RKO (cell line): ENCODE data around the gene RGS8.

Experiments
- DNase-seq: peaks from one replicate; pipeline ENCODE4 v3.0.0-alpha.2; 2016; ENCODE audit warnings: low spot score

Gene RGS8

DNA sequence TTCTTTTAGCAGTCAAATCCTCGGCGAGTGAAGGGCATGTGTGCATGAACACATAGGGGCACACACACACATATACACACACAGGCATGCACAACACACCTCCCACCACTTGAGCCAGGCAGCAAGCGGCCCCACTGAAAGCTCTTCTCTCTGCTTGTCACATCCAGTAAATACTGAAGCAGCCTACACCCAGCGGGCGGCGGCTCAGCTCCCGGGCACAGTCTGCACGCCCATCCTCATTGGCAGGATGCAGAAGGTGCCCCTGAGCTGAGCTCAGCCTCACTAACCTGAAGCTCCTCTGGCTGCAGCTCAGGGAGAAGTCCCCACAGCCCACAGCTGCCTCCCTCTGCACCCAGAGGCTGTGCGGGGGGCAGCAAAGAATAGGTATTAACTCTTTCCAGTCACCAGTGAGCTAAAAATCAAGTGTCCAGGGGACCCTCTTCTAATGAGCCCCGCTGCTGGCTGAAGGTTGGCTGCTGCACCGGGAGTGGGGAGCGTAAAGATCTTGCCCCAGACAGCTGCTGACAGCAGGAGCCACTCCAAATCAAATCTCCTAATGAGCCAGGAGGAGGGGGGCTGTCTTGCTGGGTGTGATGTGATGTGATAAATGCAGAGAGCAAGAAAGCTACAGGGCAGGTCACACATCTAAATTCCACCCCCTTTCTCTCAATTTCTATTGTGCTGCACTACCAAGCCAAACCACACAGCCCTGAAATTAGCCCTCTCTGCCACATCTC, 12.5 kb downstream of the RGS8 start:
- DNase-seq: no peak

DNA sequence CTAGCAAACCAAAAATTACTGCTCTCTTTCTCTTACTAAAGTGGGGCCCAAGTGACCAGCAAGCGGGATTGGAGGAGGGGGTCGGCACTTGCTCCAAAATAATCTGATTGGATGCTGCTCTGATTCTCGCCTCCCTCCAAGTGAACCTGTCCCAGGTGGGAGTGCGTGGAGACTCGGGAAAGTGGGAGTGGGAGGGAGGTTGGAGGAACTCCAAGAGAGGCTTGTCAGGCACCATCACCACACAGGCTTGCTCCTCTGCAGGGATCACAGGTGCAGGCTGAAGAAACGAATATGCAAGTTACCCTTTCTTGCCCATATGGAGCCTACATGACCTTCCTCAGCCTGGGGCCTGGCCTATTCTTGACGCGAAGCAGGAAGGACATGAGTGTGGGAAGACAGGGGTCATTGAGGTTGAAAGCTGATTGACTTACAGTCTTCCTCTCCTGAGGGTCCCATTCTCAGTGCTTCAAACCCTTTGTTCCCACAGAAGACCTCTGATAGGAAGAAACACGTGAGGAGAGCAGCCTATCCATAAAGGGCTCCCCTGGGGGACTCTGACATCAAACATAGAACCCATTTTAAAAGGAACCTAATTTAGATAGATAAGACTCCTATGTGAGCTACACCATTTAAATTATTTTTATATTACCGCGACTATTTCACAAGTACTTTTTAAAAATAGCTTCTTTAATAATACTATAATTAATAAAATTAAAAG, 14.2 kb downstream of the RGS8 start:
- no peak for DNase-seq

DNA sequence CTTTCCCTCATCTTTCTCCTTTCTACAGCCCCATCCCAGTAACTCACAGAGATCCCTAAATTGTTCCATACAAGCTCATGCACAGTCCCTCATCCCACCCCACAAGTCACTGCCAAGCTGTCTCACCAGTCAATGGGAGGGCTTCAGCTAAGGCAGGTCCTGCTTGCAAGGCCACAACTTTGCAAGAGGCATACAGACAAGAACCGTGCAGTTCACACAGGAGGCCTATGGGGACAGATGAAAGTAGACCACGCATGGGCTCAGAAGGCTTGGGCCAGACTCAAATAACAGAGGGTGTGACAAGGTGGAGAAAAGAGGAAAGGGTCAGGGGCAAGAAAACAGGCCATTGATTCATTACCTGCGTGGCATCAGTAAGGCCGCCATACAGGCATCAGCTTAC, 15.1 kb downstream of the RGS8 start:
- DNase-seq: no peak

DNA sequence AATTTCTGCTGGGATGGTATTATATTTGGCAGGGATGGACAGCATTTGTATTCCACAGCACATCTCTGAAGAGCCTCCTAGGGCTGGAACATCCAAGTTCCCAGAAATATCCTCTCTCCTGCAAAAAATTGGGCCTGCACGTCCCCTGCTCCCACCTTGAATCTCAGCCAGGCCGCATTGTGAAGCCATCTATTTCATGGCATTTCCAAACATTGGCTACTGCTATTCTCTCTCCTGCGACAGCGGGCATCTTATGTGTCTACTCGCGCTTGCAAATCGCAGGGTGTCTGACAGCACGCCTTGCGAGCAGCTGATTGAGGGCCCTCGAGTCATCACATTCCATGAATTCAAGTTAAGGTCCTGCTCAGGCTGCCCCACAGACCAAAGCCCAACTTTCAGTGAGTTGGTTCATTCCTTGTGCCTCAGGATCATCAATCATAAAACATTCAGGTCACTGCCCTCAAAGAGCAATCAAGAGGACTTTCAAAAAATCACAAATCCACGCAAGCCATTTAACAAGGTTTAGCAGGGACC, 15.8 kb downstream of the RGS8 start:
- DNase-seq: no peak

DNA sequence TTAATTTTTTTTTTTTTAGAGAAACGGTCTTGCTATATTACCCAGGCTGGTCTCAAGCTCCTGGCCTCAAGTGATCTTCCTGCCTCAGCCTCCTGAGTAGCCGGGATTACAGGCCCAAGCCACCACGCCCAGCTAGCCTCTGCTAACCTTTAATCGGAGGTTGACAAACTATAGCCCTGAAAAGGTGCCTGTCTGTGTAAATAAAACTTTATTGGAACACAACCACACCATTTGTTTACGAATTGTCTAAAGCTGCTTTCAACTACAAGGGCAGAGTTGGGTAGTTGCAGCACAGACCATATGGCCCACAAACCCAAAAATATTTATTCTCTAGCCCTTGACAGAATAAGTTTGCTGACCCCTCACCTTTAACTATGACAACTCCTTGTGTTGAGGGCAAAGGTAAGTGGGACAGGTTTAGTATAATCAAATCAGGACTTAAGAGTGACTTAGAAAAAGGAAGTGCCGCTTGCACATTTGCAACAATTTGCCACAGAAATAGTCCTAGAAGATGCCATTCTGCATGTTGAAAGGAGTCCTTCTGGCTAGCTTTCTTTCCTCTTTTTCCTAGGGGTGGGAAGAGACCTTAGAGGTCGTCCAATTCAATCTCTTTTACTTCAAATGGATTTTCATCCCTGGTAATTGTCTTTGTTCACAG, 16.4 kb downstream of the RGS8 start:
- DNase-seq: no peak

DNA sequence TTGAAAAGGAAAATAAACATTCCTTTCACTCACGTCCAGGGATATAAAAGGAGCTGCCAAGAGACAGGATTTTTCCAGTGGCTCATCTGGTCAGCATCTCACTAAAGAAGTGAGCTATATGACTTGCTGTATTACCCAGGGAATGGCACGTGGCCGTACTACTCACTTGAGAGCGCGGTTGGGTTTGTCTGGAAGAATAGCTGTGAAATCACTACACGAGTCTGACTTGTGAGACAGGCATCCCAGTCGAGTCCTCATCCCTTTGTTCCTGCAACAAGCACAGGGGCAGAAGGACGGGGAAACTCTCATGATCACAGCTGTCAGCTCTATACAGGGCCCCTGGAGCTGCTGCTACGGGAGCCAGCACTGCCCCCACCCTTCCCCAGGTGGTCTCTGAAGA, 17.7 kb downstream of the RGS8 start:
- DNase-seq: no peak

DNA sequence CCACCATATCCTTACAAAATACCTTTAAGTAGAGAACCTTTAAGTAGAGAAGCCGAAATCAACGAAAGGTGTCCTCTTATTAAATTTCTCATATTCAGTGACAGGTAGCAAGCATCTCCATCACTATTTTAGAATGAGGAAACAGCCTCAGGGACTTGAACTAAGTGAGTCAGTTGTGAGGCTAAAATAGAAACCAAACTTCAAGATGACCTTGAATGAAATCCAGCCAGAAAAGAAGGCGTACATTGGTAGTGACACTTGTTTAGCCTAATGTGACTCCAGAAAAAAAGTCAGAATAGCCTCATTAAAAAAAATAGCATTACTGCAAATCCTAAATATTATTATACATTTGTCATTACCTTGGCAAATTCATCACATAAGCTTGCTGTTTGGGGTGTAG, 20.1 kb downstream of the RGS8 start:
- no peak for DNase-seq

DNA sequence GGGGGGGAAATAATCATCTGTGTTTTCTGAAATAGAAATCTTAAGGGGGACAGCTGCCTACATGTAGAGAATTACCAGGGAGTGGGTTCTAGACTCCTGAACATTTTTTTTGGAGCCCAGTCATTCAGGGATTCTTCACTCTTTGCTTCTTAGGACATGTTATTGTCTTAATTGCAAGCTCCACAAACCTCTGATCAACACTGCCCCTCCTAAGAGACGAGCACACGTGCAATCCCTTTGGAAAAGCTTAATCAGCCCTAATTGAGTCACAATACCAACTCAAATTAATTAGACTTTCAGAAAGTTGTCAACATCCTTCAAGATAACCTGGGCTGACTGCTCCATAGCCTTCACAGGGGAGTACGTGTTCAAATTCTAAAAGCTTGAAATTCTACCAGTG, 21.4 kb downstream of the RGS8 start:
- DNase-seq: no peak

DNA sequence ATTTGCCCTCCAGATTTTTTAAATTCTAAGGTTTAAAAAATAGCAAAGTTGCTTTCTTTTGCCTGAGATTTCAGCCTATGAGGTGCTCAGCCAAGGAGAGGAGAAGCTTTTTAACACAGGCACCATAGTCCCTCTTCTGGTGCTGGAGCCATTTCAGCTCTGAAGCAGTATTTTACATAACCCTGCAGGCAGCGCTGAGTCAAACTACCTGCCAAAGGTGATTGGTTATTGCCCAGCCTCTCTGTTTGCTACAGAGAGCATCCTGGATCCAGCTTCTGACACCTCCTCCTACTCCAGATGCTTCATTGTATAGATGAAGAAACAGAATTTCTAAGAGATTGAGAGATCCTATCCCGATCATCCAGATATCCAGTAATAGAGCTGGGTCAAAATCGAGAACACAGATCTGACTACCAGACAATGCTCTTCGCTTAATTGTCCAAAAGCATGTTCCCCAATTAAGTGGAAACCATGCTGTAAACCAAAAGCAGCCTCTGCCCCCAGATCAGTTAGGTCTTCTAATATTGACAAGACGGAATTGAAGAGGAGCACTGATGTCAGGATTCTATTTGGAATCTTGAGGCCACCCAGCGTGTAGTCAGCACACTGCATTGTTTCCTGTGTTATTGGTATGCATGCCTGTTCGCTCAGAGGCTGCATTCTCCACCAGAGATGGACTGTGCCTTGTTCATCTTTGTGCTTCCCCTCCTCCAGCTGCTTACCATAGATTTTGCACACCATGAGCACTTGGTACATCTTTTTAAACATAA, 22.1 kb downstream of the RGS8 start:
- DNase-seq: no peak

DNA sequence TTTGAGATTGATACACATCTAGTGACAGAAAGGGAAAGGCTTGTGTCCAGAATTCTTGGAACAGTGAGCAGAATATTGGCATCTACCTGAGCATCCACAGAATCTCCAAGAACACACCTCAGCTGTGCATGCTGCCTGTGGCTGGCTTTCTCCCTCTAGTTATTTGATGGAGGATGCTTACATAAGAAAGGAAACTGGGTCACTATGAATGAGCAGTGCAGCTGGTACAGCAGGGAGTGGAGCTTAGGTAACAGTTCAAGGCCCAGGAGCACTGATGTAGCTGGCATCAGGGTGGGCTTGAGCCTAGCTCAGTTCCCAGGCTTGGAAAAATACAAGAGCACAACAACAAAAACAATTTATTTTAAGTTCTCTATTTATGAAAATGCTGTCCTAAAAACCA, 26.3 kb downstream of the RGS8 start:
- DNase-seq: no peak

DNA sequence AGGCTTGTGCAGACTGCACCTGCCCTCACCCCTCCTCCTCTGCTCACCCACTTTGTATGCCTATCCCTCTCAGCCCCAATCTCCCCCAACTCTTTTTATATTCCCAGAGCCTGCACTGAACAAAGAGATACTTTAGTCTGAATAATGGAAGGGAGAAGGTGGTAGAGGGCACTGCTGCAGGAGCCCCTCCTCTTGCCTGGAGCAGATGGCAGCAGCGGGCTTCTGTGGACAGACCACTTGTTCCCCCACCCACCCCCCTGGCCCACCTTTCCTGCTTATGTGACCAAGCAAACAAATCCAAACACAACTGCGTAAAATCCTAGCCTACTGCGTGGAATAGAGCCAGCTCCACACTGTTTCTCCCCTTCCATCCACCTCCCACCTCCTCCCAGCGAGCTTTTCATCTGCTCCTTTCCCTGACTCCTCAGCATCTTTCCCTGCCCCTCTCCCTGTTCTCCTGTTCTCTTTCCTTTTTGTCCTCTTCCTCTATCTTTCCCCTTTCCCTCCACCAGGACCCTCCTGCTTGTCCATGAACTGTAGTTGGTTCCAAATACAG, 27.5 kb downstream of the RGS8 start:
- no peak for DNase-seq

DNA sequence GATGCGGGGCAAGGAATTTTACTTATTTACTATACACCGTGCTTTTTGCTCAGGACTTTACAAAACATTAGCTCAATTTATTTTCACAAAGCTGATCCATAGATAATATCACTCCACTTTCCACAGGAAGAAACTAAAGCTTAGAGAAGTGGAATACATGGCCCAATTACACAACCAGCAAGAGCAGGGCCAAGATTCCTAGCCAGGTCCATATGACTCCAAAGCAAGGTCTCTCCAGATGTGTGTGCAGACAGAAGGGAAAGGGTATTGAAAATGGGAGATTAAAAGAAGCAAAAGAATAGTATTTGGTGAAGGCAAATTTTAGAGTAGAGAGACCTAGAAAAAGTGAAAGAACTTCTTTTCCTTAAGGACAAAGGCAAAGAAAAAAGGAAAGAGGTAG, 30.4 kb downstream of the RGS8 start:
- DNase-seq: no peak

DNA sequence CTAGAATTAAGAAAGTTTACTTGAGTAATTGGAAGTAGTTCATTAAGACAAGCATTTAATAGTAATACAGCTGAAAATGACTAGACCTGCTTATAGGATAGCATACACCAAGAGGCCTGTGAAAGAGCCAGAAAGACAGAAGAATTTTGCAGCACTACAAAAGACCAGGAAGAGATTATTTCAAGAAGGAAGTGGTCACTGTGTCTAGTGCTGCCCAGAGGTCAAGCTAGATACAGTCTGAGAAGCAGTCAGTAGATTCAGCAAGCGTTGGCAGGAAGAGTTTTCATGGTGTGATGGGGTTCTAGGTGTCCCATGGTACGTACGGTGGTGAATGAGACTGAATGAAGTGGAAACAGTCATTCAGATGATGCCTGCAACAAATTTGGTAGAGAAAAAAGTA, 31.5 kb downstream of the RGS8 start:
- DNase-seq: no peak

DNA sequence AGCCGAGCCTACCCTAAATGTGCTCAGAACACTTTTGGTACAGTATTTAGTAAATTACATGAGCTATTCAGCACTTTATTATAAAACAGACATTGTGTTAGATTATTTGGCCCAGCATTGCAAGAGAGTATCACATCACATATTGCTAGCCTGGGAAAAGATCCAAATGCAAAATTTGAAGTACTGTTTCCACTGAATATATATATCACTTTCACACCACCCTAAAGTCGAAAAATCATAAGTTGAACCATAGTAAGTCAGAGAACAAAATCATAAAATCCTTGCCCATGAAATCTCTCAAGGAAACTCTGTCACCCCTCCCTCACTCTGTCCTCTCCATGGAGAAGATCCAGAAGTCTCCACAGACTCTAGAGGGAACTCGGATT, 33.1 kb downstream of the RGS8 start:
- no peak for DNase-seq

DNA sequence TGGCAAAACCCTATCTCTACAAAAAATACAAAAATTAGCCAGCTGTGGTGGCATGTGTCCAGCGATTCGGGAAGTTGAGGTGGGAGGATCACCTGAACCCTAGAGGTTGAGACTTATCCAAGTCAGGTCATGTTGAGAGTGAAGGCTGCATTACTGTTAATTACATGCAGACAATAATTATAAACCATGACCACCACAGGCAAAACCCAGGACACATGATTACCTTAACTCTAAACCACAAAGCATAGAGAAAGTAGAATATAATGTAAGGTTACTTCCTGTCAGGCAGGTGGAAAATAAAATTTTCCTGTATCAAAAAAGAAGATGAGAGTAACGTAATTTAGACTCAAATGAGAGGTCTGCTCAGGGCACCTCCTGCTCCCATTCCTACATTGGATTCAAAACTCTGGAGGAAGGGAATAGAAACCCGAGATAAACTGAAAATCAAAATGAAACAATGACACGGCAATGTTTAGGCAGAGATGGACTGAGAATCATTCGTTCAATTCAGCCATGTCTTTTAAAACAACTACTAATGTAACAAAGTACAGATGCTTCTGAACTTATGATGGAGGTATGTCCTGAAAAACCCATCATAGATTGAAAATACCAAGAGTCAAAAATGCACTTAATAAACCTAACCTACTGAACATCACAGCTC, 33.6 kb downstream of the RGS8 start:
- no peak for DNase-seq

DNA sequence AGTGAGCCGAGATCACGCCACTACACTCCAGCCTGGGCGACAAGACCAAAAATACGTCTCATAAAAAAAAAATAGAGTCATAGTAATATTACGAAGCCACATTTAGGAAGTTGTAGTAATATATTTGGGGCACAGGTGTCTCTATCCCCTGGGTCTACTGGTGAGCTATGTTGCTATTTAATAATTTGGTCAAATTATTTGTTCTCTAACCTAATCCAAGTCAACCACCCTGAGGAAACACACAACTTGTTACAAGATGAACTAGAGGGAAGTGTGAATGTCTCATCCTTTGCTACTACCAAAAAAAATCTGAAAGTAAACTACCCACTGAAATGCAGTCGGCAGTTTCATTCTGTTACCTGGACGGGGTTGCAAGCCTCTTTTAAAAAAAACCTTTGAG, 35.3 kb downstream of the RGS8 start:
- no peak for DNase-seq

DNA sequence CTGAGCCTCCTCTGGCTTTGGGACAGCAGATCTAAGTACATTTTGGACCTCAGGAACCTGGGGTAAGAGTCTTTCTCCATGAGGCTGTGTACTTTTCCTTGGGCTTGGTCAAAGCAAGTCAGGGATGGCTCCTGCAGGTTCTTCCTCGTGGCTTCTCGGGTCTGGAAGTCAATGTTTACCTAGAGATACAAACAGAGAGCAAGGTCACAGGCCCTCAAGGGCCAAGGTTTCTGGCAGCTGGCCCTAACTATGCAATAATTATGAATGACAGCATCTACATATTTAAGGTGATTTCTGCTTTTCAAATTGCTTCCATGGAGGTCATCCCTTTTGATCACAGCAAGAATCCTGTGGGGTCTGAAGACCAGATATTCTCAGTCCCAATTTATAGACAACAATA, 37.6 kb downstream of the RGS8 start:
- DNase-seq: no peak

DNA sequence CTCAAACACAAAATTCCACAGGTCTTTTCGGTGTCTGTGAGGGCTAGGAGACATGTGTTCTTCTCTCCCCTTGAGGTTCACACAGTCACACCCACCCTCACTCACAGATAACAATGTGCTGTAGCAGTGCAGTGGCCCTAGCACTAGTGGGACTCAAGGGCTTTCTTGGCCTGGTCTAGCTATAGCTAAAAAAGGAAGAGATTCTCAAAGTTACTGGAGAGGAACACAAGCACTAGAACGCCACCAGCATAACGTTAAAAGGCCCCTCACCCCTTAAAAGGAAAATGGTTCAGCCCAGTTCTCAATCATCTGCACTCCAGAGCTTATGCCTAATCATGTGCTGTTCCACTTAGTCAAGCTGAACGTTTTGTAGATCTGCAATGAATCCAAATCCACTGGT, 39.5 kb downstream of the RGS8 start:
- DNase-seq: no peak

DNA sequence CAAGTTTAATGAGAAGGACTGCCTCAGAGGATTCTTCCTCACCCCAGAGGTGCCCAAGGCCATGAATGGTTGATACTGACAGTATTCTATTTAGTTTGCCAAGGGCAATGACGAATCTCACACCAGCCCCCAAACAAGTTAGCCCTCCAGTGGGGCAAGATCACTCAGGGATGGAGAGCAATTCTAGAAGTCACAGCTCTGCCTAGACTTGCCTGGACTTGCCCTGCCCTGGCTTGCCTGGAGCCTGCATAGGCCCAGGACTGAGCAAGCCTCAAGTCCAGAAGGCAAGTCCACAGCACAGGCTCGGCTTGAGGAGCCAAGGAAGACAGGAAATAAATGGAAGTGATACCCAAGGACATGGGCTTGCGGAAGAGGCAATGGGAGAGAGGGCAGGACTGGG, 40.7 kb downstream of the RGS8 start:
- no peak for DNase-seq

DNA sequence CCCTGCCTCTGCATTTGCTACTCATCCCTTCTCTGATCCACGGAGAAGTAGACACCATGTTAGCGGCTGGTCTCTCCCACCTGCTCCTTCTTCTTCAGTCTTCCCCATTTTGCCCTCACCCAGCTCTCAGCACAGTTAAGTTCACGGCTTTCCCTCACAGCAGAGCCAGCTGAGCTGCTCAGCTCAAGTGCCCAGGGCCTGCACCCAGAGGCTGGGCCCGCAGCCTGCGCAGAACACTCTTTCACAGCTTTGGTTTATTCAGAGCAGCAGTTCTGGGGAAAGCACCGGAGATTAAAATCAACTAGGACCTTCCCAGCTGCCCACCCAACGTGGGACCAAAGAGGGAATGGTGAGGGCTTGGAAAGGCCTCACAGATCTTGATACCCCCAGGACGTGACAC, 41.9 kb downstream of the RGS8 start:
- no peak for DNase-seq

DNA sequence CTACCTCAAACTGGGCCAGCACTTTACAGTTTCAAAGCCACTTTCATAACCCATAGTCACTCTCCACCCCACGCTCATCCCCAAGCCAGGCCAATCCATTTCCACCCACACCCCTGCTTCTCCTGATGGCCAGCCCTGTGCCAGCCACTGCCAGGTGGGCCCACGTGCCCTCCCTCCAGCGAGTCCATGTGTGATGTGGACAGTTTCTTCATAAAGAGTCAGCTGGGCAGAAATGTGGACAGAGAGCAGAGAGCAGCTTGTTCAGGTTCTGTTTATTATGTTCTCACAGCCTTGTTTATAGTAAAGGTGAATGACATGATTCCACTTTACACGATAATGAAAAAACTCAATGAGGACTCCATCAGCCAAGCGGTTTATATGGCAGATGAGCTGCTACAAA, 42.8 kb downstream of the RGS8 start:
- DNase-seq: no peak

DNA sequence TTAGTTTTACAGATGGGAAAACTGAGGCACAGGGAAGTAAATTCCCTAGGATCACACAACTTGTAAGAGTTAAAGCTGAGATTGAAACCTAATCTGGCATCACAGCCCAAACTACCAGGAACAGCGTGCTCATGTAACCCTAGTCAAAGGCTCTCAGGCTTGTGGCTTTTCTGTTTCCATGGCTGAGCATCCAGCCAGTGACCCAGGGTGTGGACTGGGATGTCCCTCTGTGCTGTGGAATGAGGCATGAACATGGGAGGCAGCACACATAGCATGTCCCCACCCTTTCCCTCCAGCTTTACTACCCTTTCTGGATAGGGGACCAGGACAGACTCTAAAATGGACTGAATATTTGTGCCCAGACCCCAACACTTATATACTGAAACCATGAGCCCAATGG, 45.1 kb downstream of the RGS8 start:
- no peak for DNase-seq
